Activated T-cell treated with anti-CD3 and anti-CD28 coated beads, Interleukin-2, amount 50 U/mL, for 72 hours (primary cell): ENCODE measurements around the gene ZNF469. TPM values are rescaled to one million over a fixed set of nuclear protein-coding genes. Genes with fewer than 3 reads are reported as not detected.

Source experiments
- ATAC-seq, 2 donors: fragments of 150-1000 bp; cut with Tn5 transposase; replicated peaks in 1 of 2; 2 replicates each; pipeline ENCODE4 v1.10.0; 2021; ENCODE audit warnings: moderate library complexity in 2 of 2, mild to moderate bottlenecking in 1 of 2
- DNase-seq, 2 donors: peaks; one replicate each; pipeline ENCODE4 v3.0.0; 2021 to 2022; ENCODE audit warnings: mixed read lengths in 1 of 2
- H3K27ac Mint-ChIP-seq: one replicate; pipeline ENCODE4 v1.8.0; 2022; ENCODE audit warnings: mild to moderate bottlenecking, moderate library complexity, mixed read lengths
- H3K27me3 Mint-ChIP-seq: one replicate; pipeline ENCODE4 v1.8.0; 2022; ENCODE audit warnings: low read depth, mixed read lengths
- H3K36me3 Mint-ChIP-seq, 2 donors: one replicate each; pipeline ENCODE4 v1.8.0; 2022; ENCODE audit warnings: mixed read lengths in 2 of 2, mild to moderate bottlenecking in 1 of 2; ENCODE audit not compliant: insufficient read depth in 2 of 2
- H3K4me1 Mint-ChIP-seq: one replicate; pipeline ENCODE4 v1.8.0; 2022; ENCODE audit warnings: low read depth, mixed read lengths
- H3K4me3 Mint-ChIP-seq, 2 donors: one replicate each; pipeline ENCODE4 v1.8.0; 2022; ENCODE audit warnings: mild to moderate bottlenecking in 2 of 2, mixed read lengths in 2 of 2, moderate library complexity in 2 of 2
- H3K9me3 Mint-ChIP-seq, 2 donors: one replicate each; pipeline ENCODE4 v1.8.0; 2022; ENCODE audit warnings: mixed read lengths in 2 of 2
- total RNA-seq, 2 donors: library from RNA; stranded (reverse); gene quantifications; one replicate each; pipeline ENCODE4 v1.2.3, GENCODE V29; 2022

The ZNF469 gene
- total RNA-seq, 2 donors from 2014 or later: 0.34 to 0.65 TPM

- DNase-seq: no peak
- Mint-ChIP-seq H3K9me3 (no peaks in the 10 kb centered on the region), H3K36me3 (no peaks in the 10 kb centered on the region), H3K4me1 (no peaks in the 10 kb centered on the region), H3K4me3 (no peak overlapping the region), H3K27ac (no peak overlapping the region), H3K27me3 (no peaks in the 10 kb centered on the region)
- ATAC-seq: no peak
Measured at GRCh38 chr16:88350922-88351321, 31.8 kb upstream of the ZNF469 start.

- no peak for ATAC-seq
- H3K27me3 Mint-ChIP-seq: no peaks in the 10 kb centered on the region
- H3K4me3 Mint-ChIP-seq: no peak overlapping the region
Measured at GRCh38 chr16:88351491-88352101, 31.2 kb upstream of the ZNF469 start.

GRCh38 chr16:88352261-88353200 is 30.2 kb upstream of the ZNF469 start:
- H3K9me3 Mint-ChIP-seq: no peaks in the 10 kb centered on the region
- H3K27me3 Mint-ChIP-seq: no peaks in the 10 kb centered on the region
- DNase-seq (no peak), ATAC-seq (no peak)
- no peaks in the 10 kb centered on the region for H3K36me3 Mint-ChIP-seq
- no peak overlapping the region for H3K27ac Mint-ChIP-seq
- H3K4me1 Mint-ChIP-seq: no peaks in the 10 kb centered on the region
- no peak overlapping the region for H3K4me3 Mint-ChIP-seq

More at GRCh38 chr16:88351491-88352101, 31.2 kb upstream of the ZNF469 start:
- H3K9me3 Mint-ChIP-seq: no peaks in the 10 kb centered on the region
- H3K27ac Mint-ChIP-seq: no peak overlapping the region
- H3K4me1 Mint-ChIP-seq: no peaks in the 10 kb centered on the region
- no peaks in the 10 kb centered on the region for H3K36me3 Mint-ChIP-seq
- DNase-seq: no peak

GRCh38 chr16:88353232-88353631 is 29.5 kb upstream of the ZNF469 start:
- H3K27ac Mint-ChIP-seq: no peak overlapping the region
- ATAC-seq: no peak
- H3K27me3 Mint-ChIP-seq: no peaks in the 10 kb centered on the region
- H3K36me3 Mint-ChIP-seq: no peaks in the 10 kb centered on the region
- H3K4me3 Mint-ChIP-seq: no peak overlapping the region
- no peak for DNase-seq
- H3K9me3 Mint-ChIP-seq: no peaks in the 10 kb centered on the region
- H3K4me1 Mint-ChIP-seq: no peaks in the 10 kb centered on the region

GRCh38 chr16:88353691-88354090 is 29.1 kb upstream of the ZNF469 start:
- ATAC-seq: no peak
- H3K4me3 Mint-ChIP-seq: no peak overlapping the region
- H3K36me3 Mint-ChIP-seq: no peaks in the 10 kb centered on the region
- DNase-seq: no peak
- no peak overlapping the region for H3K27ac Mint-ChIP-seq
- H3K9me3 Mint-ChIP-seq: no peaks in the 10 kb centered on the region
- H3K27me3 Mint-ChIP-seq: no peaks in the 10 kb centered on the region
- H3K4me1 Mint-ChIP-seq: no peaks in the 10 kb centered on the region

- DNase-seq (no peak), ATAC-seq (no peak)
- H3K27ac Mint-ChIP-seq: no peak overlapping the region
- H3K36me3 Mint-ChIP-seq: no peaks in the 10 kb centered on the region
- no peak overlapping the region for H3K4me3 Mint-ChIP-seq
- peaks cover 4% of the 10 kb centered on the region for H3K27me3 Mint-ChIP-seq
- no peaks in the 10 kb centered on the region for H3K9me3 Mint-ChIP-seq
- no peaks in the 10 kb centered on the region for H3K4me1 Mint-ChIP-seq
Measured at GRCh38 chr16:88354229-88355092, 28.3 kb upstream of the ZNF469 start.

GRCh38 chr16:88355093-88355388 is 27.7 kb upstream of the ZNF469 start:
- no peak overlapping the region for H3K4me3 Mint-ChIP-seq
- H3K4me1 Mint-ChIP-seq: no peaks in the 10 kb centered on the region
- DNase-seq (no peak), ATAC-seq (no peak)
- H3K27ac Mint-ChIP-seq: no peak overlapping the region
- no peaks in the 10 kb centered on the region for H3K9me3 Mint-ChIP-seq
- no peaks in the 10 kb centered on the region for H3K36me3 Mint-ChIP-seq
- peaks cover 7% of the 10 kb centered on the region for H3K27me3 Mint-ChIP-seq

GRCh38 chr16:88355389-88356123 is 27.2 kb upstream of the ZNF469 start:
- H3K4me1 Mint-ChIP-seq: no peaks in the 10 kb centered on the region
- H3K36me3 Mint-ChIP-seq: no peaks in the 10 kb centered on the region
- peaks cover 7% of the 10 kb centered on the region for H3K27me3 Mint-ChIP-seq
- H3K9me3 Mint-ChIP-seq: no peaks in the 10 kb centered on the region
- H3K4me3 Mint-ChIP-seq: no peak overlapping the region
- no peak for DNase-seq
- H3K27ac Mint-ChIP-seq: no peak overlapping the region
- ATAC-seq: no peak

GRCh38 chr16:88356124-88356726 is 26.5 kb upstream of the ZNF469 start:
- H3K4me3 Mint-ChIP-seq: no peak overlapping the region
- DNase-seq (no peak), ATAC-seq (no peak)
- H3K4me1 Mint-ChIP-seq: no peaks in the 10 kb centered on the region
- H3K27me3 Mint-ChIP-seq: peaks cover 8% of the 10 kb centered on the region
- H3K9me3 Mint-ChIP-seq: no peaks in the 10 kb centered on the region
- no peak overlapping the region for H3K27ac Mint-ChIP-seq
- H3K36me3 Mint-ChIP-seq: no peaks in the 10 kb centered on the region

- H3K9me3 Mint-ChIP-seq: no peaks in the 10 kb centered on the region
- no peak overlapping the region for H3K4me3 Mint-ChIP-seq
- ATAC-seq (no peak), DNase-seq (no peak)
- H3K4me1 Mint-ChIP-seq: no peaks in the 10 kb centered on the region
- peaks cover 13% of the 10 kb centered on the region for H3K27me3 Mint-ChIP-seq
- H3K27ac Mint-ChIP-seq: no peak overlapping the region
- no peaks in the 10 kb centered on the region for H3K36me3 Mint-ChIP-seq
Measured at GRCh38 chr16:88356727-88357199, 26.0 kb upstream of the ZNF469 start.

- Mint-ChIP-seq H3K9me3 (no peaks in the 10 kb centered on the region), H3K27me3 (peaks cover 18% of the 10 kb centered on the region), H3K27ac (no peak overlapping the region), H3K4me3 (no peak overlapping the region), H3K4me1 (no peaks in the 10 kb centered on the region), H3K36me3 (no peaks in the 10 kb centered on the region)
- ATAC-seq (no peak), DNase-seq (no peak)
Measured at GRCh38 chr16:88357317-88358022, 25.3 kb upstream of the ZNF469 start.

- Mint-ChIP-seq H3K4me3 (no peak overlapping the region), H3K36me3 (no peaks in the 10 kb centered on the region), H3K9me3 (peaks cover 0 to 2% of the 10 kb centered on the region in 2 donors), H3K27ac (no peak overlapping the region), H3K27me3 (peaks cover 18% of the 10 kb centered on the region), H3K4me1 (no peaks in the 10 kb centered on the region)
- DNase-seq (no peak), ATAC-seq (no peak)
Measured at GRCh38 chr16:88358023-88358420, 24.7 kb upstream of the ZNF469 start.
